HCEC 1CT (cell line): ENCODE results near the gene TKT.

Experiments
- DNase-seq: peaks from one replicate; pipeline ENCODE4 v3.0.0-alpha.2; 2017

TKT gene

DNA sequence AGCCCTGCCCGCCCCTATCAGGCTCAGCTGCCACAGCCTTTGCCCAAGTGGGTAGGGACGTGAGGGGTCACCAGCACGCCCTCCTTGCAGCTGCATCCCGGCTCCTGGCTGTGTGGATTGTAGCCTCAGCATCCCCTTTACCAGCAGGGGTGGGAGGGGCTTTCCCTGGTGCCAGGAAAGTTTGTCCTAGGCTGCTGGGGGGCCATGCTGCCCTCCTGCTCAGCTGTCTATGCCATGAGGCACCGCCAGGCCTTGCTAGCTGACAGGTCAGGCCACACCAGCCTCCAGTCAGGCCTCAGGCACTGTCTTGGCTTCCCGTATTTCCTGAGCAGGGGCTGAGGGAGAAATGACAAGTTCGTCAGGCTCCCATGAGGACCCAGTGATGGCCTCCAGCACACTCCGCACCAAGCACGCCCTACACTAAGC lies 32.3 kb downstream of the TKT start:
- DNase-seq, result no peak

DNA sequence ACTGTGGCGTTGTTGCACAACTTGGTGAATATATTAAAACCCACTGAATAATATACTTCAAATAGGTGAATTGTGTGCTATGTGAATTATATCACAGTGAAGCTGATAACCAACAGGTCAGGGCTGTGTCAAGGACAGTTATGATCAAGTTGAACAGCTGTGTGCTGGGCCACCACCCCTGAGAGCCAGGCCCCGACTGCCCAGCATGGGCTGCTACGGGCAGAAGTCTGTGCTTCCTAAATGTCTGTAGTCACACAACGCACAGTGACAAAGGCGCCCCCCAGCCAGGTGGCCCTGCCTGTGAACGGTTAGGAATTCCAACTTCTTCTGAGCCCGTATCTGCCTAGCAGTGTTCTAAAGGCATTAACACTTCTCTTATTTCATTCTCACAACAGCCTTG lies 32.8 kb downstream of the TKT start:
- no peak for DNase-seq

DNA sequence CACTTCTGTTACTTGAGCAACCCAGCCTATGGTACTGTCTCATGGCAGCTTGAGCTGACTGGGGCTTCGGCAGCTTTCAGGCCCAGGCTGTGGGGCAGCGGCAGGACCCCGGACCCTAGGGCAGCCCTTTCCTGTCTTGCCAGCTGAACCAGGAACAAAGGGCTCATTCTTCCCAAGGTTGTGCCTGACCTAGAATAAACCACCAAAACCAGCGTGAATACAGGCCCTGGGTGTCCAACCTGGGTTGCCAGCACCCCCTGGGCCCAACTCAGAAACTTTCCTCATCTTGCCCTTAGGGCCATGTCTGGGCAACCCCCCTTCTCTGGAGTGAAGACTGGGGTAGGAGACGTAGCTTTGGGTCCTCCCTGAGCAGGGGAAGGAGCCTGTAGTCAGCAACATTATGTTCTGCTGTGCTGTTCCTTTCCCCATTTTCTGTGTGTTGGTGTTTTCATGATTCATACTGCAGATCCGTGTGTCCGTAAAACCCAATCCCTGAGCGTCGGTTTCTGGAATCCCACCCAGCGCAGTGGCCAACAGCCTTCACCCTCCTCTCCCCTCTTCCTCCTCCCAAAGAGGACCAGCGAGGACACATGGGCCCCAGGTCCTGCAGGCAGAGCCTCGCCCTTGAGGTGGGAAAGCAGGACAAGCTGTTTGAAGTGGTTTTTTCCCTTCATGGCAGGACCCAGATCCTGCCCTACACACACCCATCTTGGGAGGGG lies 33.5 kb downstream of the TKT start:
- no peak for DNase-seq

DNA sequence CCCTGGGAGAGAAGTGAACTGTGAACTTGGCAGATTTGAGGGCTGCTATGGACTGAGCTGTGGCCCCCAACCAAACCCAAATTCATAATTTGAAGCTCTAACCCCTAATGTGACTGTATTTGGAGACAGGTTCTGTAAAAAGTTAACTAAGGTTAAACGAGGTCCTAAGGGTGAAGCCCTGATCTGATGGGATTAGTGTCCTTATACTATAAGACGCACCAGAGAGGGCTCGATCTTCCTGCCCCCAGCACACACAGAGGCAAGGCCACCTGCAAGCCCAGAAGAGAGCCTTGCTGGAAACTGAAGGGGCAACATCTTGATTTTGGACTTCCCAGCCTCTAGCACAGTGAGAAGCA lies 34.0 kb downstream of the TKT start:
- no peak for DNase-seq

DNA sequence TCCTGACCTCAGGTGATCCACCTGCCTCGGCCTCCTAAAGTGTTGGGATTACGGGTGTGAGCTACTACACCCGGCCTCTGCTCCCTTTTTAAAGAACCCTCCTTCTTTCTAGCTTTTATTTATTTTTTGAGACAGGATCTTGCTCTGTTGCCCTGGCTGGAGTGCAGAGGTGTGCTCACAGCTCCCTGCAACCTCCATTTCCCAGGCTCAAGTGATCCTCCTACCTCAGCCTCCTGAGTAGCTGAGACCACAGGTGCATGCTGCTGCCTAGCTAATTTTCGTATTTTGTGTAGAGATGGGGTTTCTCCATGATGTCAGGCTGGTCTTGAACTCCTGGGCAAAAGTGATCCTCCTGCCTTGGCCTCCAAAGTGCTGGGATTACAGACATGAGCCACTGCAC lies 34.5 kb downstream of the TKT start:
- no peak for DNase-seq

DNA sequence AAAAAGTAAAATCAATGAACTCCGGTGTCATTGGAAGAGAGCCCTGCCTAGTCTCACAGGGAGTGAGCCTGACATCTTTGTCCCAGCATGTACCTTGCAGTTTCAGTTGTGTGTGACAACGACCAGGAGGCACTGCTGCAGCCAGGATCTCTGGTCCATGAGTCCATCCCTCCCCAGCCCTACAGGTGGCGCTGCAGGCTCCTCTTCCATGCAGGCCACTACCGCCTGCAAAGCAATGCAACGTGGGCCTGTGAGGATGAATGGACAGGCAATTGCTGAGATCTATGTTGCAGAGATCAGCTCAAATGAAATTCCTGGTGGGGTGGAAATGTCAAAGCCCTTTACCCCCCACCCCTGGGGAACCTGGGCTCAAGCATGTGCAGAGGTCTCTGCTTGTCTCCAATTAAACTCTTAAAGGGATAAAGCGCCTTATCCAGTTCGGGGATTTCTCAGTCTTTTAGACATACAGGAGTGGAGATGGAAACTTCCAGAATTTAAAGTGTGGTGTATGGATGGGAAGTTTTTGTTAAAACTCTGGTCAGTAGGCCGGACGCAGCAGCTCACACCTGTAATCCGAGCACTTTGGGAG lies 35.8 kb downstream of the TKT start:
- DNase-seq, result peak; percentile 58

DNA sequence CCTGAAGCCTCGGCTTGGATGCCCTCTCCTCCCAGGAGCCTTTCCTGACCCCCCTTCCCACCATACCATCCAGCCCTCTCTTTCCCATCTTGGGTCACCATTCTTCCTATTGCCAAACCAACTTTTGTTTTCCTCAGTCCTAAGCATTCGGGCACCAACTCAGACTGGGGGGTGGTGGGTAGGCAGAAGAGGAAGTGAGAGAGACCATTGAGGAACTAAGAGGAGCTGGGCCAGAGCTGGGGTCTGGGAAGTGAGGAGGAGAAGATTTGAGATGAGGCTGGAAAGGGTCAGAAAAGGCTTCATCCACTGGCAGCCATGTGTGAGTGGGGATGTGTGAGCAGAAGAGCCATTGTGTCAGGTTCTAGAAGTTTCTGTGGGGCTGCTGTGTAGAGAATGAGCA lies 37.7 kb downstream of the TKT start:
- DNase-seq, result no peak

DNA sequence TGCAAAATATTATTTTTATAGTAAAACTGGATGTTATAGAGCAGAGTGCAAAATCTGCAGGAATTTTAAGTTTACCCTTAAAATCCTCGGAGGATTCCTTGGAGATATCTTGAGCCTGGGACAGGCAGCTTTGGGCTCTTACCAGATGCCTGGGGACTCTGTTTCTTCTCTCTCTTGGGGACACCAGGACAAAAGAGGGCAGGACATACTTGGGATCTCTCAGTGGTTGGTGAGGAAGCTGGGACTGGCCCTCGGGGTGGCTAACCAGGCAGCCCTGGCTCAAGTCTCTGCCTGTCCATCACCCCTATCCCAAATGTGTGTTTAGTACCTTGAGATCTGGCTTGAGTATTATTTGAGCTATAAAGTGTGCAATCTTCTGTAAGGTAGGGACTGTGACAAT lies 38.6 kb downstream of the TKT start:
- DNase-seq, result no peak

DNA sequence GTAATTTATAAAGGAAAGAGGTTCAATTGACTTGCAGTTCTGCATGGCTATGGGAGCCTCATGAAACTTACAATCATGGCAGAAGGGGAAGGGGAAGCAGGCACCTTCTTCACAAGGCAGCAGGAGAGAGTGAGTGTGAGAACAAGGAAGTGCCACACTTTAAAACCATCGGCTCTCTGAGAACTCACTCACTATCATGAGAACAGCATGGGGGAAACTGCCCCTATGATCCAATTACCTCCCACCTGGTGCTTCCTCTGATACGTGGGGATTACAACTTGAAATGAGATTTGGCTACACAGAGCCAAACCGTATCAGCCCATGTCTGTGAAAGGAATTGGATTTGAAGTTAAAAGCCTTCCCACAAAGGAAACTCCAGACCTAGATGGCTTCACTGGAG lies 39.1 kb downstream of the TKT start:
- no peak for DNase-seq

DNA sequence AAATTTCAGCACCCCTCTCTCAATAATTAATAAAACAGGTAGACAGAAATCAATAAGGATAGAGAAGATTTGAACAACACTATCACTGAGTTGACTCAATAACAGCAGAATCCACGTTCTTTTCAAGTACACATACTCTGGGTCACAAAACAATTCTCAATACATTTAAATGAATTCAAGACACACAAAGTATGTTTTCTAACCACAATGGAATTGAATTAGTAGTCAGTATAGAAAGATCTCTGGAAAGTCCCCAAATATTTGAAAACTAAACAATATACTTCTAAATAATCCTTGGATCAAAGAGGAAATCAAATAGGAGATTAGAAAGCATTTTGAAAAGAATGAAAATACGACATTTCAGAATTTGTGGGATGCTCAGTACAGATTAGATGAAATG lies 40.0 kb downstream of the TKT start:
- no peak for DNase-seq

DNA sequence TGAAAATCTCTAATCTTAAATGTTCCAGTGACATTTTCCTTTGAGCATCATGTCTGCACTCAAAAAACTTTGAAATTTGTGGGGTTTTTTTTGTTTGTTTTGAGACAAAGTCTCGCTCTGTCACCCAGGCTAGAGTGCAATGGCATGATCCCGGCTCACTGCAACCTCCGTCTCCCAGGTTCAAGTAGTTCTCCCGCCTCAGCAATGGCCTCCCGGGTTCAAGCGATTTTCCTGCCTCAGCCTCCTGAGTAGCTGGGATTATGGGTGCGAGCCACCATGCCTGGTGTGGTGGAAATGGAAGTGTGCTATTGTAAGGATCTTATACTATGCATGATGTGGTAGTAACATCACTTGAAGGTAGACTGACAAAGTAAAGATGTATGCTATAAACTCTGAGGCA lies 42.5 kb downstream of the TKT start:
- no peak for DNase-seq

DNA sequence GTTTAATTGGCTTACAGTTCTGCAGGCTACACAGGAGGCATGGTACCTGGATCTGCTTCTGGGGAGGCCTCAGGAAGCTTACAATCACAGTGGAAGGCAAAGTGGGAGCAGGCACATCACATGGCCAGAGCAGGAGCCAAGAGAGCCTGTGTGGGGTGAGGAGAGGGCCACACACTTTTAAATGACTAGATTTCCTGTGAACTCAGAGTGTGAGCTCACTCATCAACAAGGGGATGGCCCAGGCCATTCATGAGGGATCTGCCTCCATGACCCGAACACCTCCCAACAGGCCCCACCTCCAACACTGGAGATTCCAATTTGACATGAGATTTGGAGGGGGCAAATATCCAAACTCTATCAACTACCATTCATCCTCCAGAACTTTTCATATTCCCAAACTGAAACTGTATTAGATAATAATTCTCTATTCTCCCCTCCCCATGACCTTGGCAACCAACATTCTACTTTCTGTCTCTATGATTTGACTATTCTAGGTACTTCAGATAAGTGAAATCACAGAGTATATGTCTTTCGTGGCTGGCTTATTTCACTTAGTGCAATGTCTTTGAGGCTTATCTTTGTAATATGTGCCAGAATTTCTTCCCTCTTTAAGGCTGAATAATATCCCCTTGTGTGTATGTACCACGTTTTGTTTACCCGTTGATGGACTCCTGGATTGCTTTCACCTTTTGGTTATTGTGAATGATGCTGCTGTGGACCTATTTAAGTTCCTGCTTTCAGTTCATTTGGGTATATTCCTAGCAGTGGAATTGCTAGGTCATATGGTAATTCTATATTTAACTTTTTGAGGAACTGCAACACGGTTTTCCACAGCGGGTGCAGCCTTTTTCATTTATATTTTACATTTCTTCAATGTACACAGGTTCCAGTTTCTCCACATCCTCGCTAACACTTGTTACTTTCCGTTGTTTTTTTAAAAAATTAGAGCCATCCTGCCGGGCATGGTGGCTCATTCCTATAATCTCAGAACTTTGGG lies 43.8 kb downstream of the TKT start:
- DNase-seq, result no peak

DNA sequence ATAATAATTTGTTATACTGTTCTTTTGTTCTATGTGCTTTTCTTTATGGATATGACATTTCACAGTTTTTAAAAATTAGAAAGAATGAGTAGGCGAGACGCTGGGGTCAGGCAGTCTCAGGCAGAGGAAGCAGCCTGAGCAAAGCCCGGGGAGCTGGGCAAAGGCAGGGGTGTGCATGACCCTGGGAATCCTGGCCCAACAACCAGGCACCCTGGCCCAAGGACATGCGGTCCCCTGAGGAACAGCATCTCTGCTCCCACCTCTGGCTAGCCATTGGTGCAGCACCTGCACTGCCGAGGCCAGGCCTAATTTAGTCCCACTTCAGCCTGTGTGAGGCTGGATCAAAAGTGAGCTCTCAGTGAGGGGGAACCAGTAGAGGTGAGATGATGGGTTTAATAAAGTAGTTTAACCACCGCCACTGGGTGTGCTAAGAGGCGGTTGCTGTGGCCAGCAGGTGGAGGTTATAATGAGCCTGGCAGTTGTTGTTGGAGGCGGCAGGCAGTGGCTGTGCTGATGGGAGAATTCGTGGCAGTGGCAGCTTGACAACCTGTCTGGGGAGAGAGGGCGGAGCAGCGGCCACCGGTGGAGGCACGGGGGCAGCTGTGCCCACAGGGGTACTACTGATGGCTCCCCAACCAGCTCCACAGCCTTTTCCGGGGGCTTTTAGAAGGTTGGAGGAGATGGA lies 53.3 kb downstream of the TKT start:
- DNase-seq, result no peak

DNA sequence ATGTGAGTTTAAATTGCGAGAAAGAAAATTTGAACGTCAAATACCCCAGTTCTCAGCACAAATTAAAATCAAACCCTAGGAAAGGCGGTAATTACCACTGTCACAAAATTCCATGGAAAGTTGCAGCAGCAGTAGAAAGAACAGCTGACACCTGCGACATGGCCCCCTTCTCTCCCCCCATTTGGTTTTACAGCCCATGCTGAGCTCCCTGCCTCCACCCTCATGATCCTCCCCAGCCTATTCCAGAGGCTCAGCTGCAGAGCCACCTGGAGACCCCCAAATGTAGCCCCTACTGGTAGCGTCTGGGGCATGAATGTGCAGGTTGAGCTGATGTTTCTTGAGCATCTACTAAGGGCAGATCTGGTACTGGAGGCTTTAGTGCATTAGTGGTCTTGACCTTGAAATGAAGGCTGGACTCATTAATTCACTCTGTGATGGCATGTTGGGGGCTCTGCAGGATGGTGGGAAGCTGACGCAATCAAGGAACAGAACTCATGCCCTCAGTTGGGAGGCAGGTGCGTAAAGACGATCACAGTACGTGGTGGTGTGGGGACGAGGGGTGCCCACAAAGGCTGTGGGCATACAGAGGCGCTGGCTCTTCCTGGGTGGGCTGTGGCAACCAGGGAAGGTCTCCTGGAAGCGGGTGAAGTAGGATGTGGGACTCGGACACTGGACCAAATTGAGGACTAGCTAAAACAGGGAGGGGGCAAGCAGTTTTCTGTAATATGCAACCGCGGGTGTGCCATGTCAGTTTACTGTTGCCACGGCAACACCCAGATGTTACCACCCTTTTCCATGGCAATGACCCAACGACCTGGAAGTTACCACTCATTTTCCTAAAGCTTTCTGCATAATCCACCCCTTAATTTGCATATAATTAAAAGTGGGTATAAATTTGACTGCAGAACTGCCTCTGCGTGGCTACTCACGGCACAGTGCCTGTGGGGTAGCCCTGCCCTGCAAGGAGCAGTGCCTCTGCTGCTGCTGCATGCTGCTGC lies 55.0 kb downstream of the TKT start:
- no peak for DNase-seq

DNA sequence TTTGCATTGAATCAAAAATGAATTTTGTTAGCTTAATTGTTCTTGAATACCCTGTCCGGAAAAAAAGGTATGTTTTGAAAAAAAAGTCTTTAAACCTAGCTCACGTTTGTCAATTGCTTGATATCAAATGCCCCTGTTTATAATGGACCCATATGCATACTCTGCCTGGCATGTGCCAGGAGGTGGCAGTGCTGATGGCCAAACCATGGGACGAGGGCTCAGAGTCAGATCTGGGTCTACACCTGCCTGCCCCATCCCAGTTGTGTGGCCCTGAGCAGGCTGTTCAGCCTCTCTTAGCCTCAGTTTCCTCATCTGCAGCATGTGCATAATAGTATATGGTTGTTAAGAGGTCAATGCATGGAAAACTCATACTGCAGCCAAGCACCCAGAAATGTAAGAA lies 56.0 kb downstream of the TKT start:
- no peak for DNase-seq

DNA sequence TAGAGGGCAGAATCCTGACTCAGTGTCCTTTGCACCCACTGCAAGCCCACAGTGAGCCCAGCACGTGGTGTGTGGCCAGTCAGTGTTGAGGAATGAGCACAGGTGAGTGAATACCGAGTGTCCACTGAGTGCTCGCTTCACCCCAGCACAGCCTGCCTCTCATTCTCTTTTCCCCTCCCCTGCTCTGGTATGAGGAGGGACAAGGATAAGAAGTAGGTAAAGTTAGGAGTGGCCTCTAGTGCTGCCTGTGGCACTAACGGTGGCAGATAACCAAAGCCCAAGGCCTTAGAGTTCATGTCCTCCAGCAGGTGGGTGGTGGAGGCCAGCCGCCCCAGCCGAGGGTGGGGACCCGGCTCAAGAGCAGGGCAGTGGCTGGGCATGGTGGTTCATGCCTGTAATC lies 56.8 kb downstream of the TKT start:
- DNase-seq, result no peak

DNA sequence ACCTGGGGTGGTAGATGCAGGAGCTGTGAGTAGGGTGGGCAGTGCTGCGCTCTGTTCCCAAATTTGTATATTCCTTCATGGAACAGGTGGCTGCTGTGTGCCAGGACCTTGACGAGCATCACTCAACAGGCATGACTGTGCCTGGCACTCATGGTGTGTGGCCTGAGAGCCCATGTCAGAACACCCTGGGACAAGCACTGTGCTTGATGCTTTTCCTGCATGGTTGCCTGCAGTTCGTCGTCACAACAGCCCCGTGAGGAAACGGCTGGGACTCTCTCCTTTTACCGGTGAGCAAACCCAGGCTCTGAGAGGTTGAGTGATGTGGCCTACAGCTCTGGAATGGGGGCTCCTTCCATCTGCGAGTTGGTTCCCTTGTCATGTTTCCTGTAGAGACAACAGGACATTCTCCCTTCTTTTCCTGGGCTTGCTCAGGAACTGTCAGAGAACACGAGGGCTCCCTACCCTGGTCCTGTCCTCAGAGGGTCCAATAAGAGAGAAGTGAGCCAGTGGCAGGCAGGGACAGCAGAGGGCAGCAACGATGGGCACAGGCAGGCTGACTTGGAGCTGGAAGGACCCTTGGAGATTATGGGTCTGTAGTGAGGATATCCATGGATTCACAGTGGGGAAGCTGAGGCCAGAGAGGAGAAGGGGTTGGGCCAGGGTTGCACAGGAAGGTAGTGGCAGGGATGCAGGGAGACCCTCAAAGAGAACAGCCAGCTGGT lies 57.4 kb downstream of the TKT start:
- no peak for DNase-seq

DNA sequence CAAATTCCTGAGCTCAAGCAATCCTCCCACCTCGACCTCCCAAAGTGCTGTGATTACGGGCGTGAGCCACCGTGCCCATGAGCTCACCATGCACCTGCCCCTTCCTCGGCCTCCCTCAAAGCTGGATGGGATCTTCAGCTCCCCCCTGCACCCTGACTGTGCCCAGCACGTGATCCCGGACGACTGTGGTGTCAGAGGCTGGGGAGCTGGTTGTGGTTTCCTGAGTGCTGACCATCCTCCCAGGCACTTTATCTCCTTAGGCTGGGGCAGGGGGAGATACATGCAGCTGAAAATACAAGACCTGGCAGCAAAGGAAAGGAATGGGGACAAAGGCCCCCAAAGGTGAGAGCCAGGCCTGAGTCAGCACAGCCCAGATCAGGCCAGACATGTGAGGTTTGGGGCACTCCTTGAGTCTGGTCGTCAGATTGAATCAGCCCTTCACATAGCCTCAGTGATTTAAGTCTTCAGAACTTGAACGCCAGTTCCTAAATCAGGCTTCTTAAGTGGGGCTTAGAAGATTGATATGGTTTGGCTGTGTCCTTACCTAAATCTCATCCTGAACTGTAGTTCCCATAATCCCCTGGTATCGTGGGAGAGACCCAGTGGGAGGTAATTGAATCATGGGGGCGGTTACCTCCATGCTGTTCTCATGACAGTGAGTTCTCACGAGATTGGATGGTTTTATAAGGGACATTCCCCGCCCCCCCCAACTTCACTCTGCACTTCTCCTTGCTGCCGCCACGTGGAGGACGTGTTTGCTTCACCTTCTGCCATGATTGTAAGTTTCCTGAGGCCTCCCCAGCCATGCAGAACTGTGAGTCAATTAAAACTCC lies 59.0 kb downstream of the TKT start:
- DNase-seq, result no peak

DNA sequence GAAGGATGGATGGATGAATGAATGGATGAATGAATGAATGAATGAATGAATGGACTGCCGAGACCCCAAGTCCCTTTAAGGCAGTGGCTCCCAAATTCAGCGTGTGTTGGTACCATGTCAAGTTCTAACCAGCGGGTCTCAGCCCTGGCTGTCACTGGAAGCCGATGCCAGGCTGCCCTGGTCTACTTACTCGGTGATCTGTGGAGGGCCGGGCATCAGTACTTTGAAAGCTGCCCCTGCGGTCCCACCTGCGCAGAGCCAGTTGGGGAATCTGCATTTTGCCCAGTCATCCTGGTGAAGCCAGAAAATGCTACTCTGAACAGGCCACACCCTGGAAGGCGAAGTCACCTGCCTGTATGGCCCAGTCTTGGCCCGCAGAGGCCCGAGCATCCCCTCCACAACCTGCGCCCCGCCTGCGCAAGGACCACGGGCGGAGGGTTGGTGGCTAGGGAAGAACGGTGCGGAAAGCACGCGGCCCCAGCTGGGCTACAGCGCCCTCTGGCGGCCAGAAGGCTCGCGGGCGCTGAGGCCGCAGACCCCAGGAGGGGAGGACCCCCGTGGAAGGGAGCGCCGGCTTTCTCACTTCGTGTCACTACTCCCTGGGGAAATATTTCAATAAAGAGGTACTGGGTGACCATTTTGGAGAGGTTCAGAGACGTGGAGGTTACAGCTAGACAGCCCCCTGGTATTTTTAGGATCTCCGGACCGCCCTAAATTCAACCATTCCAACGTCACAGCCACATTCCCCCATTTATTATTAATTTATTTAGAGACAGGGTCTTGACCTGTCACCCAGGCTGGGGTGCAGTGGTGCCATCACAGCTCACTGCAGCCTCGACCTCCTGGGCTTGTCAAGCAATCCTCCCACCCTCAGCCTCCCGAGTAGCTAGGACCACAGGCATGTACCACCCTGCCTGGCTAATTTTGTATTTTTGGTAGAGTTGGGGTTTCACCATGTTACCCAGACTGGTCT lies 59.9 kb downstream of the TKT start:
- no peak for DNase-seq
